T-helper 2 cell treated with Interferon-gamma antibody and Interleukin-4, amounts not matched to agents 100 ng/mL and 5 ng/mL, for 36 hours (primary cell): Measurements from ENCODE around the gene PPARA. TPM values are rescaled to one million over a fixed set of nuclear protein-coding genes. Genes with fewer than 3 reads are reported as not detected.

Experiments used
- intact Hi-C: fragments of 100-400 bp; cut with micrococcal nuclease; formaldehyde crosslinking; loops from one replicate; pipeline ENCODE4 v1.15.1; 2023
- total RNA-seq: library from RNA; stranded (reverse); gene quantifications from 2 replicates; pipeline ENCODE4 v1.2.3, GENCODE V29; 2022

Gene PPARA
- total RNA-seq, 1 donor from 2014 or later: 9.1 TPM

DNA sequence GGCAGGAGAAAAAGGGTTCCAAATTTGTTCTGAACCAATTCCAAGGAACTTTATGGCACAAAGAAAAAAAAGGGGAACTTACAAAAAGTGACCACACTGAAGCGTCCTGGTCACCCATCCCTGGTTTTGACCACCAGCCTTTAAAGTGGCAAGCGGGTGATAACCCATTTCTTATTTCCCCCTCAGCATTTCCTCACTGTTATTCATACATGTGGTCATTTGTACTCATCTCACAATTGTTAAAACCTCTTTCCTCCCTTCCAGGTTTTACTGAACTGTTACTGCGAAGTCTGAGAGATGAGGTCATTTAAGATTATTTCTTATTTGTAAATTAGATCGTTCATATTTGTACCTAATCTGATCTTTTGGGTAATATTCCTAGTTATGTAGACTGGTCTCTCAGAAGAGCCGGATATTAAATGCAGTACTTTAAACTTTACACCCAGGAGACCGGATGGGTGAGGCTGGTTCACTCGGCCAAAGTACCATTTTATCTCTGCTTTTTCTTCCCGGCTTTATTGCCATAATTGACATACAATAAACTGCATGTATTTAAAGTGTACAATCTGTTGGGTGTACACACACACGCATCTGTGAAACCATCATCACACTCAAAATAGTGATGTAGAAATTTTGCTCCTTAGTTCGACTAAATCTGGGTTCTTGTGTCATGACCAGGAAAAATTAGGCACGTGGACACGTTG, 52.7 kb downstream of the PPARA start:
- intact Hi-C loops: no loop called here

- intact Hi-C loops: no loop called here
These were observed 53.3 kb downstream of the PPARA start for GRCh38 chr22:46203601-46203980.

DNA sequence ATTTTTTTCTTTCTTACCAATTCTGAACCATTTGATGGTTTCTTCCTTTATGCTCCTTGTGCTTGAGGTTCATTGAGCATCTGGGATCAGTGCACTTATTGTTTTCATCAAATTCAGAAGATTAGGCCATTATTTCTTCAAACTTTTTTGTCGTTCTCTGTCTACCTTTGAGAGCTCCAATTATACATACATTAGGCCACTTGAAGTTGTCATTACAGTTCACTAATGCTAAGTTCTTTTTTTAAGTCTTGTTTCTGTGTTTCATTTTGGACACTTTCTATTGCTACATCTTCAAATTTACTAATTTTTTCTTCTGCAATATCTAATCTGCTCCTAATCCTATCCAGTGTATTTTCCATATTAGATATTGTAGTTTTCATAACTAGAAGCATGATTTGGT, 58.9 kb downstream of the PPARA start:
- intact Hi-C loops: no loop called here

GRCh38 chr22:46212195-46212594, 61.9 kb downstream of the PPARA start:
- intact Hi-C loops: no loop called here

GRCh38 chr22:46213052-46213451, 62.7 kb downstream of the PPARA start:
- intact Hi-C loops: no loop called here

DNA sequence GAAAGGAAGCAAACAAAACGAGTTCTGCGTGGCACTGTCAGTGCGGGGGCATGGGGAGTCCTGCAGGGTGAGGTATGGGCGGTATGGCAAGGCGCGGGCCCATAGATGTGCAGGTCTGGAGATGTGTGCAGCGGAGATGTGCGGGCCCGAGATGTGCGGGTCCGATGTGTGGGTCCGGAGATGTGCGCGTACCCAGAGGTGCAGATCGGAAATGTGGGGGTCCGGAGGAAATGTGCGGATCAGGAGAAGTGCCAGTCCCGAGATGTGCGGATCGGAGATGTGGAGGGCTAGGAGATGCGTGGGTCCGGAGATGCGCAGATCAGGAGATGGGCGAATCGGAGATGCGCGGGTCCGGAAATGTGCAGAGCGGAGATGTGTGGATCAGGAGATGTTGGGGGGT, 63.8 kb downstream of the PPARA start:
- intact Hi-C loops: no loop called here

GRCh38 chr22:46214616-46215015, 64.3 kb downstream of the PPARA start:
- intact Hi-C loops: no loop called here

DNA sequence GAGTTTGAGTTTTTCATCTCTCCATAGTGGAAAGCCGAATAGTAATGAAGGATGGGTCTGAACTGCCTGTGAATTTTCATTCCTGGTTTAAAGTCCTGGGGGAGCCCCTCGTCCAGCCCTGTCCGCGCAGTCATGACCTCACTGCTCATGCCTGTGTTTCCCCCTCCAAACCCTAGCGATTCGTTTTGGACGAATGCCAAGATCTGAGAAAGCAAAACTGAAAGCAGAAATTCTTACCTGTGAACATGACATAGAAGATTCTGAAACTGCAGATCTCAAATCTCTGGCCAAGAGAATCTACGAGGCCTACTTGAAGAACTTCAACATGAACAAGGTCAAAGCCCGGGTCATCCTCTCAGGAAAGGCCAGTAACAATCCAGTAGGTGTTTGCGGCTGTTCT, 69.3 kb downstream of the PPARA start:
- intact Hi-C loops: no loop called here

GRCh38 chr22:46220921-46221320, 70.6 kb downstream of the PPARA start:
- intact Hi-C loops: no loop called here

GRCh38 chr22:46224044-46224897, 73.9 kb downstream of the PPARA start:
- intact Hi-C loops: no loop called here

DNA sequence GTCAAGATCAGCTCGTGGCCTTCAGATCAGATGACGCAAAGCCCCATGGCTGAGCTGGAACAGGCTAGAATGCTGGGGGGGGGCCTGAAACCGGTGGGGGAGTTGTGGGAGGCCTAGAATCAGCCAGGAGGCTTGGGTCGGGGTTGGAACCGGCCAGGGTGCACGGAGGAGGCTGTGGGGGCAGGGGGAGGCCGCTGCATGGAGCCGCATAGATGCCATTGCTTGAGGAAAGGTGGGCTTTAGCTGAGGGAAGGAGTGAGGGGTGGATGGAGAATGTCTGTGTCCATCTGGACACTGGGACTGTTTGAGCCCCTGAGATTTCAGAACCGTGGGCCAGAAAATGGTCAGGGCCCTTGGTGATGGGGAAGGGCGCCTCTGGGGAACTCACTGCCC, 74.6 kb downstream of the PPARA start:
- intact Hi-C loops: no loop called here

GRCh38 chr22:46225631-46226030, 75.3 kb downstream of the PPARA start:
- intact Hi-C loops: no loop called here

DNA sequence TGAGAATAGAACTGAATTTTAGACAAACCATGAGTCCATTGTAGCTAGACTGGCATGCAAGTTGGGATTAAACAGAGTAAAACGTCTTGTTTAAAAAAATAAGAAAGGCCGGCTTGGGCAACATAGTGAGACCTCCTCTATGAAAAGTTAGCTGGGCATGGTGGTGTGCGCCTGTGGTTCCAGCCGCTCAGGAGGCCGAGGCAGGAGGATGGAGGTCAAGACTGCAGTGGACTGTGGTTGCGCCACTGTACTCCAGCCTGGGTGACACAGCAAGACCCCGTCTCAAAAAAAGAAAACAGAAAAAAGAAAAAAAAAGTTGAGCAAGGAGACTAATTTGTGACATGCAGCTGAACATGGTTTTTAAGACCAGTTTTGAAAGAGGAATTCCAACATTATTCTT, 76.3 kb downstream of the PPARA start:
- intact Hi-C loops: no loop called here

- intact Hi-C loops: no loop called here
These were observed 79.4 kb downstream of the PPARA start for GRCh38 chr22:46229701-46230100.

GRCh38 chr22:46230262-46230901, 80.1 kb downstream of the PPARA start:
- intact Hi-C loops: no loop called here

DNA sequence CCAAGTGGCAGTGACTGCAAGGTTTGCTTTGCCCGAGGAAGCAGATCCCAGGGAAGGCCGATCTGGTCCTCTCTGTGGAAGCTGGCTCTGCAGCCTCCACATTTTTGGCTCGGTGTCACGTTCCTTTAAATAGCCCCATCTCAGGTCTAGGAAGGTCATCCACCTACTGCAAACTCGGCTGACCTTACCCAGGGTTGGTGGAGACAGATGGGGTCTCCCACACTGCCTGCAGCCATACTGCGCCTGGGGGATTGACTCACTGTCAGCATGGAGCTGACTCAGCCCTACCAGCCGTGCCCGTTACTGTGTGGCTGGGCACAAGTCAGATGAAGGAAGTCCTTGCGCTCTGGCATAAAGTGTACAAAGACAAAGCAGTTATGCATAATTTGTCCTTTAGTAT, 82.9 kb downstream of the PPARA start:
- intact Hi-C loops: no loop called here

- intact Hi-C loops: no loop called here
These were observed 84.6 kb downstream of the PPARA start for GRCh38 chr22:46234969-46235368.

DNA sequence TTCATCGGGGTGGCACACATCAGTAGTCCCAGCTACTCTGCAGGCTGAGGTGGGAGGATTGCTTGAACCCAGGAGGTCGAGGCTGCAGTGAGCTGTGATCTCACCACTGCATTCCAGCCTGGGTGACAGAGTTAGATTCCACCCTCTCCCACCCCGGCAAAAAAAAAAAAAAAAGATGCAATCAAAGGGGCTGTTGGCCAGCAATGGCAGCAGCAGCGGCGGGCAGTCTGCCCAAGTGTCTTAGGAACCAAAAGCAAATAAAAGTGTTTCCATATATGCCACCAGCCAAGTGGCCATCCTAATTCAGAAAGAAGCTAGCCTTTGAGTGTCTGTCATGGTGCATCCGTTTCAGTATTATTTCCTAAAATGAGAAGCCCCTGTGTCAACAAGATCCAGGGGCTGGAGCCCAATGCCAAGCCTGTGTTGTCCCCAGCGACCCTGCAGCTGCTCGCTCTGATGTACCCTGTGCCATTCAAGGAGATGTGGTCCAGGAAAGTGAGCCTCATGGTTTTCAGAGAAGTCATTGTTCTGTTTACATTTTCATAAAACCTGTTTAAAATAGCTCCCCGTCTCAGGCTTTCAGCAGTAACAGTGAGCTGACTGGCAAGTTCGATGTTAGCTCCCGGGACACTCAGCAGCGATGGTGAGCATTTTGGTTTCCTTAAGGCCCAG, 87.3 kb downstream of the PPARA start:
- intact Hi-C loops: no loop called here

DNA sequence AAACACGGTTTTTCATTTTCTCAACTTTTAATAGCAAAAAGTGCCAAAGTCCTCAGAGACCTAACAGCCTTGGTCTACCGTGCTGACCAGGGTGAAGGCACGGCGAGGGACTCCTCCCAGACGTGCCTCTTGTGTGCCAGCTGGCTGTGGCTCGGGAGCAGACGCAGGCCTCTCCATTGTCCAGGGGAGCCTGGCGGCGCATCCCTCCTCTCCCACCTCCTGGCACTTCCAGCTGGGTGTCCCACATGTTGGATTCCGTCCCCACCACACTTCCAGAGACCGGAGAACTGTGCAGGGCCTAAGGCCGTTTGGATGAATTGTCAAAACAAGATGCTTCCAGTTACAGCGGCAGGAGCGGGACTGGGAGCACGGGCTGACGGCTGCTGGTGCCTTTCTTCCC, 88.2 kb downstream of the PPARA start:
- intact Hi-C loops: no loop called here

GRCh38 chr22:46239261-46240048, 89.1 kb downstream of the PPARA start:
- intact Hi-C loops: no loop called here

- intact Hi-C loops: no loop called here
These were observed 89.7 kb downstream of the PPARA start for GRCh38 chr22:46240073-46240472.
